DND-41 (cell line): Measurements from ENCODE around the gene ADAMTS8.

ENCODE experiments used
- ATAC-seq: fragments of 200-7000 bp; cut with Tn5 transposase; 3 replicates; pipeline ENCODE4 v1.9.1; 2021; ENCODE audit warnings: low read depth; ENCODE audit not compliant: insufficient read depth
- DNase-seq: peaks from one replicate; pipeline ENCODE4 v3.0.0-alpha.2; 2020
- H2AFZ ChIP-seq: 2 replicates; pipeline ENCODE4 v1.6.0; 2012; ENCODE audit warnings: low read depth, low read length
- H3K27ac ChIP-seq: 2 replicates; pipeline ENCODE4 v1.5.1; 2012; ENCODE audit warnings: low read length, inconsistent platforms
- H3K27me3 ChIP-seq: fragments of 200-600 bp; sonication (generic); 2 replicates; pipeline ENCODE4 v1.6.0; 2012; ENCODE audit warnings: low read length, mild to moderate bottlenecking, inconsistent platforms; ENCODE audit not compliant: insufficient read depth, poor library complexity
- H3K36me3 ChIP-seq: 2 replicates; pipeline ENCODE4 v1.5.1; 2012; ENCODE audit warnings: low read length, inconsistent platforms; ENCODE audit not compliant: insufficient read depth
- H3K4me1 ChIP-seq: 2 replicates; pipeline ENCODE4 v1.5.1; 2012; ENCODE audit warnings: mild to moderate bottlenecking, low read length; ENCODE audit not compliant: insufficient read depth
- H3K4me2 ChIP-seq: 2 replicates; pipeline ENCODE4 v1.6.0; 2012; ENCODE audit warnings: mild to moderate bottlenecking, moderate library complexity, low read length, inconsistent platforms; ENCODE audit not compliant: insufficient read depth
- H3K4me3 ChIP-seq, 2 experiments: fragments of 200-600 bp in 1 of 2; shearing (Covaris generic) in 1 of 2; 2 replicates each; pipeline ENCODE4 v1.5.1; 2012 to 2016; ENCODE audit warnings: inconsistent platforms in 2 of 2, low read length in 2 of 2, mild to moderate bottlenecking in 2 of 2, low read depth in 1 of 2, moderate library complexity in 1 of 2
- H3K79me2 ChIP-seq: 2 replicates; pipeline ENCODE4 v1.6.0; 2012; ENCODE audit warnings: low read length, inconsistent platforms; ENCODE audit not compliant: insufficient read depth
- H3K9ac ChIP-seq: 2 replicates; pipeline ENCODE4 v1.6.0; 2012; ENCODE audit warnings: low read depth, mild to moderate bottlenecking, inconsistent platforms, low read length, moderate library complexity
- H3K9me3 ChIP-seq: 2 replicates; pipeline ENCODE4 v1.5.1; 2012; ENCODE audit warnings: low read length, moderate library complexity, mild to moderate bottlenecking, inconsistent platforms; ENCODE audit not compliant: insufficient read depth, severe bottlenecking
- H4K20me1 ChIP-seq: 2 replicates; pipeline ENCODE4 v1.6.0; 2012; ENCODE audit warnings: low read length; ENCODE audit not compliant: insufficient read depth
- EZH2 ChIP-seq: IDR thresholded peaks from 3 replicates; pipeline ENCODE4 v1.6.1; 2012; ENCODE audit warnings: borderline replicate concordance, low read depth, mild to moderate bottlenecking, moderate library complexity, low read length, inconsistent platforms; ENCODE audit not compliant: severe bottlenecking
- TF ChIP-seq, protein P1 (sequence below): IDR thresholded peaks from 2 replicates; pipeline ENCODE4 v1.5.1; 2012; ENCODE audit warnings: borderline replicate concordance, low read length, moderate library complexity, mild to moderate bottlenecking; ENCODE audit not compliant: poor library complexity, severe bottlenecking; ENCODE audit errors: extremely low read depth

Gene ADAMTS8

DNA sequence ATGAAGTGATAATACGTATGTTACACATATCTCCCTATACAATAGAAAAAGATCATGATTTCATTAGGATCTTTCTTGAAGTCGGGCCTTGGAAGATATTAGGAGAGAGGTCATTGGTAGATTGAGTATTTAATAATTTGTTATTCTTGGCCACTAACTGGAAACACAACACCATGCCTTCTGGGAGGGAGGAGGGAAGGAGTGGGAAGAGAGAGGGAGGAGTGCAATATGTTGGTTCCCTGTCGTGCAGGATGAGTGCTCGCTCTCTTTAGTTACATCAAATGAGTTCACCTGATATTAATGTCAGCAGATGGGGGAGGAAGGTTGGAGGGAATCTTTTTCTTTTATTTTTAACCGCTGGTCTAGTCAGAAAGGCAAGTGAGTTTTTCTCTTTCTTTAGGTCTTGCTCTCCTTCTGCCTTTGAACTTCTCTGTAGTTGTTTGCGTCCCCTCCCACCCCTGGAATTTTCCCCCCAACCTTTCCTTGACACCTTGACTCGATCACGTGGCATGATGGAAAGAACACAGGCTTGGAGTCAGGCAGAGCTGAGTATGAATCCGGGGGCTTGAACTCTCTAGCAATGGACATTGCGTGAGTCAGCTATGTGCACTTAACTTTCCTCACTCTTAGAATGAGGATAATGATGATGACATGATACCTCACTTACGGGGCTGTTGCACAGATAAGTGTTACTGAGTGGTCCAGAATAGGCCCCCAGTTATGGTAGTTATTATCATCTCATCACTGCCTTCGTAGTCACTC, 26.3 kb upstream of the ADAMTS8 start:
- Histone ChIP-seq H3K4me3 (no peak overlapping the region), H3K36me3 (no peaks in the 10 kb centered on the region), H3K79me2 (no peaks in the 10 kb centered on the region), H4K20me1 (no peaks in the 10 kb centered on the region), H3K4me1 (no peaks in the 10 kb centered on the region), H3K27ac (no peak overlapping the region), H3K9ac (no peak overlapping the region), H3K27me3 (peaks cover under 1% of the 10 kb centered on the region), H3K9me3 (no peaks in the 10 kb centered on the region), H3K4me2 (no peak overlapping the region), H2AFZ (no peak overlapping the region)
- DNase-seq (no peak), ATAC-seq (no peak)
- TF ChIP-seq, protein P1, sequence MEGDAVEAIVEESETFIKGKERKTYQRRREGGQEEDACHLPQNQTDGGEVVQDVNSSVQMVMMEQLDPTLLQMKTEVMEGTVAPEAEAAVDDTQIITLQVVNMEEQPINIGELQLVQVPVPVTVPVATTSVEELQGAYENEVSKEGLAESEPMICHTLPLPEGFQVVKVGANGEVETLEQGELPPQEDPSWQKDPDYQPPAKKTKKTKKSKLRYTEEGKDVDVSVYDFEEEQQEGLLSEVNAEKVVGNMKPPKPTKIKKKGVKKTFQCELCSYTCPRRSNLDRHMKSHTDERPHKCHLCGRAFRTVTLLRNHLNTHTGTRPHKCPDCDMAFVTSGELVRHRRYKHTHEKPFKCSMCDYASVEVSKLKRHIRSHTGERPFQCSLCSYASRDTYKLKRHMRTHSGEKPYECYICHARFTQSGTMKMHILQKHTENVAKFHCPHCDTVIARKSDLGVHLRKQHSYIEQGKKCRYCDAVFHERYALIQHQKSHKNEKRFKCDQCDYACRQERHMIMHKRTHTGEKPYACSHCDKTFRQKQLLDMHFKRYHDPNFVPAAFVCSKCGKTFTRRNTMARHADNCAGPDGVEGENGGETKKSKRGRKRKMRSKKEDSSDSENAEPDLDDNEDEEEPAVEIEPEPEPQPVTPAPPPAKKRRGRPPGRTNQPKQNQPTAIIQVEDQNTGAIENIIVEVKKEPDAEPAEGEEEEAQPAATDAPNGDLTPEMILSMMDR = no peak
- TF ChIP-seq EZH2 = no peak

DNA sequence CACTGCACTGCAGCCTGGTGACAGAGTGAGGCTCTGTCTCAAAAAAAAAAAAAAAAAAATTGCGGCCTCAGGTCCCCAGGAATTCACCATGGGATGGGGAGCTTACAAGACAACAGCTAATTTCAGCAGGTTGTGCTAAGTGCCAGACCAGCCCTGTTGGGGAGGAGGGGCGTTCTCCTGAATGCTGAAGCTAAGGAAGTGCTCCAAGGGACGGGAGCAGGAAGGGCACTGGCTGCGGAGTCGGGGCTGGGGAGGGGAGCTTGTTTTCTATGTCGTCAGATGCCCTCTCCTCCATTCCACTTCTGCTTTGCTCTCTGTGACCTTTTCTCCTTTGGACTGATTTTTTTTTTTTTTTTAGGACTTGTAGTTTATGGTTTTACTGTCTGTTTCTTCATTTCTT, 24.5 kb upstream of the ADAMTS8 start:
- H4K20me1 ChIP-seq = no peaks in the 10 kb centered on the region
- H3K36me3 ChIP-seq = no peaks in the 10 kb centered on the region
- no peaks in the 10 kb centered on the region for H3K4me1 ChIP-seq
- ATAC-seq (no peak), DNase-seq (no peak)
- H3K4me3 ChIP-seq = no peak overlapping the region
- no peak overlapping the region for H2AFZ ChIP-seq
- H3K9me3 ChIP-seq = no peaks in the 10 kb centered on the region
- TF ChIP-seq, protein P1 = no peak
- TF ChIP-seq EZH2 = no peak
- no peak overlapping the region for H3K9ac ChIP-seq
- no peak overlapping the region for H3K27ac ChIP-seq
- H3K27me3 ChIP-seq = peaks cover 2% of the 10 kb centered on the region
- H3K79me2 ChIP-seq = no peaks in the 10 kb centered on the region
- no peak overlapping the region for H3K4me2 ChIP-seq

- H2AFZ ChIP-seq = no peak overlapping the region
- H3K27ac ChIP-seq = no peak overlapping the region
- H3K79me2 ChIP-seq = no peaks in the 10 kb centered on the region
- no peak overlapping the region for H3K4me3 ChIP-seq
- TF ChIP-seq, protein P1 = no peak
- no peak for TF ChIP-seq EZH2
- H3K36me3 ChIP-seq = no peaks in the 10 kb centered on the region
- H3K27me3 ChIP-seq = peaks cover 2% of the 10 kb centered on the region
- H3K4me2 ChIP-seq = no peak overlapping the region
- DNase-seq = no peak
- no peak for ATAC-seq
- no peaks in the 10 kb centered on the region for H3K9me3 ChIP-seq
- no peaks in the 10 kb centered on the region for H3K4me1 ChIP-seq
- H3K9ac ChIP-seq = no peak overlapping the region
- H4K20me1 ChIP-seq = no peaks in the 10 kb centered on the region
These were observed 23.8 kb upstream of the ADAMTS8 start for GRCh38 chr11:130452176-130452575.
